Muscle layer of colon (tissue), 2 donors: ENCODE measurements around the gene GPR15.

Experiments
- H3K27ac ChIP-seq: one replicate; pipeline ENCODE4 v1.7.0; 2013; ENCODE audit warnings: low read depth, mild to moderate bottlenecking, low read length, moderate library complexity
- H3K27me3 ChIP-seq, 2 donors: one replicate each; pipeline ENCODE4 v1.7.0; 2013; ENCODE audit warnings: low read length in 2 of 2, mild to moderate bottlenecking in 2 of 2; ENCODE audit not compliant: insufficient read depth in 2 of 2, control insufficient read depth in 1 of 2
- H3K36me3 ChIP-seq: one replicate; pipeline ENCODE4 v1.7.0; 2013; ENCODE audit warnings: mild to moderate bottlenecking, low read length; ENCODE audit not compliant: insufficient read depth
- H3K4me1 ChIP-seq: one replicate; pipeline ENCODE4 v1.7.0; 2013; ENCODE audit warnings: mild to moderate bottlenecking, low read length; ENCODE audit not compliant: insufficient read depth
- H3K4me3 ChIP-seq, 2 donors: one replicate each; pipeline ENCODE4 v1.7.0; 2013; ENCODE audit warnings: low read length in 2 of 2, low read depth in 1 of 2, mild to moderate bottlenecking in 1 of 2, moderate library complexity in 1 of 2
- H3K9ac ChIP-seq: one replicate; pipeline ENCODE4 v1.7.0; 2013; ENCODE audit warnings: low read length
- H3K9me3 ChIP-seq: one replicate; pipeline ENCODE4 v1.7.0; 2013; ENCODE audit warnings: mild to moderate bottlenecking, low read length
- donor health status: abdominal sarcoma.
- donor health status: Adenocarcinoma of cecum.

GPR15 gene

DNA sequence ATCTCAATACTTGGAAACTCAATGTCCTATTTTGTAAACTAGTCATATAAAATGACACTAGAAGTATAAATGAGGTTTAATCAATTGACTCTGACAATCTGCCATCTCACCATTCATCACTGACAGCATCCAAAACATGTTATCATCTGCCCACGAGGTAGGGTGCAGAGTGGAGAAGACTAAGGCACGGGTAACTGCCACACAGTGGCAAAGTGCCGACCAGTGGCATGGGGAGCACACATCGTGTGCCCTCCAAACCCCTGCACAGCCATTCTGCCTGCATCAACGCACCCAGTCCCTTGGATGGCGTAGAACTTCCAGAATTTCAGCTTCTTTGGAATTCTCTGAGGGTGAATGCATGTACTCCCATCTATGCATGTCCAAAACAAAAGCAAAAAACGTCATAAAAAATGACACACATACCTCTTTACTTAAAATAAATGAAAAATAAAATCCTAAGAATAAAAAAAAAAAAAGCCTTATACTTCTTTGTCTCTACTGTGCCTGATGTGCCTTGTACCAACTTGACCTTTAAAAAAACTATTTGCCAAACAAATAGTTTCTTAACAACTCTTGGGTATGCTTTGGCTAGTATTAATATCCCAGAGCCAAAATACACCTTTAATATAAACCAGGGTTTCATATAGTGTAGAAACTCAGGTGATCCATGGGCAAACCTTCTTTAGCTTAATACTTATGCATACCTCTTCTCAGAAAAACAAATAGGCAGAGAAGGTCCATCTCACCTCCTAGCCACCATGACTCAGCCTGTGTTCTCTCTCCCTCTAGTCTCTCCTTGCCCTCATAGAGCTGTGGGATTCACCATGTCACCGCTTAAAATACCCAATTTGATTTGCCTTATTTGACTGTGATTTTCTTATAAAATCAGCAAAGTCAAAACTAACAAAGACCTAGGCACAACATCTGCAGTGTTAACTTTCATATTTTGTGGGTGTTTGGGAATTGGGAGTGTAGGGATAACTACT is 48.9 kb downstream of the GPR15 start:
- Histone ChIP-seq H3K4me3 (no peak overlapping the region), H3K9ac (no peak overlapping the region), H3K36me3 (peaks cover 39% of the 10 kb centered on the region), H3K4me1 (no peaks in the 10 kb centered on the region), H3K27me3 (no peaks in the 10 kb centered on the region), H3K9me3 (no peaks in the 10 kb centered on the region), H3K27ac (no peak overlapping the region)

DNA sequence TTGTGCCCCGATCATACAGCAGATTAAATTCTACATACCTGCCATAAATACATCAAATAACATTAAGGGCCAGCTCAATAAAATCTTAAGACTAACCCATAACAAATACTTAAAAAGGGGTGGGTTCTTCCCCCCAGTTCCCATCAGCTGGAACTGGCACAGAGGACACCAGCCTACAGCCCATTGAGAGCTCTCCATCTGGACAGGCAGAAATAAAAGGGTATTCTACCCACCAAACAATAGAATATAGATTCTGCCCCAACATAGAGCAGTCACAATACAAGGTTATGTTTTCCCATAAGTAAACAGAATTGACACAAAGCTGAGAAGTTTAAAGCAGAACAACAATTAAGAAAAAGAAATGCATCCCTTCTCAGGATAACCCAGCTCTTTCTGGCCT is 49.7 kb downstream of the GPR15 start:
- peaks cover 43% of the 10 kb centered on the region for H3K36me3 ChIP-seq
- H3K4me1 ChIP-seq = no peaks in the 10 kb centered on the region
- no peaks in the 10 kb centered on the region for H3K27me3 ChIP-seq
- no peak overlapping the region for H3K4me3 ChIP-seq
- H3K27ac ChIP-seq = no peak overlapping the region
- no peak overlapping the region for H3K9ac ChIP-seq
- H3K9me3 ChIP-seq = no peaks in the 10 kb centered on the region

DNA sequence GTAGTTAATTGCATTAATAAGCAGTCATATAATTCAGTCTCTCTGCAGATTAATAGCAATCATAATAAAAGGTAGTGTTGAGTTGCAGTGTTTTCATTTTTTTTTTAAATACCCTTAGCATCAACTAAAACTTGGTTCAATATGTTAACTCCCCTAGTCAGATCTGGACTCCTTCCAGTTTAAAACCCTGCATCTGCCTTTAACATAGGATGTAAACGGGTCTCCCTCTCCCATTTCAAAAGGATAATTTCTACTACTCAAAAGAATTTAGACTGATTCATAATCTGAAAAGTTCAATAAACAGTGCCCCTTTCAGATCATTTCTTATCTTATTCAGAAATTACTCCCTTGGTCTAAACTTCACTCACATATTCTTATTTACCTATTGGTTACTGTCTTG is 50.3 kb downstream of the GPR15 start:
- Histone ChIP-seq H3K4me1 (no peaks in the 10 kb centered on the region), H3K36me3 (peaks cover 41% of the 10 kb centered on the region), H3K27ac (no peak overlapping the region), H3K9me3 (no peaks in the 10 kb centered on the region), H3K4me3 (no peak overlapping the region), H3K27me3 (no peaks in the 10 kb centered on the region), H3K9ac (no peak overlapping the region)

DNA sequence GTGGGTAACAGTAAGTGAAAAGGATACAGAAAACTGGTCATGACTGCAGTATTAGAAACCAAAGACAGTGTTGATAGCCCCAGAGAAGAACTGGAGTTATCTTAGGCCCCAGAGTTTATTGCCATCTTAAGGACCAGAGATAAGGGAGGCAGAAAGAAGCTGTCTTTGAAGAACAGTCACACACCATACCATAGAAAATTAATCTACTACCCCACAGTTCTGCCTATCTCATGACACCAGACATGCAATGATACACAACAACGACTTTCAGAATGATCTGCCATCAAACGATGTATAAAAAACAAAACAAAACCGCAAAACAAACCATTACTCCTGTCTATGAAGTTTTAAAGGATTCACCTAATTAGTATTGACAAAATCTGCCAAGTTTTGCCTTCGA is 52.0 kb downstream of the GPR15 start:
- H3K4me3 ChIP-seq = no peak overlapping the region
- peaks cover 34% of the 10 kb centered on the region for H3K36me3 ChIP-seq
- no peaks in the 10 kb centered on the region for H3K4me1 ChIP-seq

More for the DNA sequence above, 52.0 kb downstream of the GPR15 start:
- no peak overlapping the region for H3K27ac ChIP-seq
- H3K9ac ChIP-seq = no peak overlapping the region
- no peaks in the 10 kb centered on the region for H3K27me3 ChIP-seq
- no peaks in the 10 kb centered on the region for H3K9me3 ChIP-seq
